Right lobe of liver (tissue), 4 donors: Measurements from ENCODE around the gene TEF.

Experiments used
- POLR2A ChIP-seq: fragments of 450-650 bp; IDR thresholded peaks from one replicate; pipeline ENCODE4 v1.6.1; 2017; ENCODE audit warnings: antibody characterized with exemption, mild to moderate bottlenecking
- TF ChIP-seq, protein P1 (sequence below), 4 donors: fragments of 200-600 bp in 3 of 4; fragments of 450-650 bp in 1 of 4; IDR thresholded peaks; one replicate each; pipeline versions ENCODE4 v1.5.1 to v1.8.0; 2016 to 2022; ENCODE audit warnings: antibody characterized with exemption in 4 of 4, mild to moderate bottlenecking in 2 of 4
- donor health status: DM: no; HTN: no; CAD: no.
- donor health status: DM: no; HTN: no; CAD: no.
- donor health status: DM: no; HTN: yes; CAD: no.

DNA sequence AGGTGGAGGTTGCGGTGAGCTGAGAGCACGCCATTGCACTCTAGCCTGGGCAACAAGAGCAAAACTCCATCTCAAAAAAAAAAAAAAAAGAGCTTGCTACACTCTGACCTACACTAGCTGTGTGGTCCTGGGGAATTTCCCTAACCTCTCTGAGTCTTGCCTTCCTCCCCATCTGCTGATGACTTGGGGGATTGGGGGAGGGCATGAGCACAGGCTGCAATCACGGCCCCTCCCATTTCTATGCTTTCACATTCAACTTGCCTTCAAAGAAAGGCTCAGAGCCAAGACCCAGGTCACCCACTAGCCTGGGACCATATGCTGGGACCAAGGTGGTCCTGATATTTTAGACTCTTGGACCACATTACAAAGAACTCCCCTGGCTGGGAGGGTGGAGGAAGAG is 39.8 kb upstream of the TEF start:
- TF ChIP-seq, protein P1, sequence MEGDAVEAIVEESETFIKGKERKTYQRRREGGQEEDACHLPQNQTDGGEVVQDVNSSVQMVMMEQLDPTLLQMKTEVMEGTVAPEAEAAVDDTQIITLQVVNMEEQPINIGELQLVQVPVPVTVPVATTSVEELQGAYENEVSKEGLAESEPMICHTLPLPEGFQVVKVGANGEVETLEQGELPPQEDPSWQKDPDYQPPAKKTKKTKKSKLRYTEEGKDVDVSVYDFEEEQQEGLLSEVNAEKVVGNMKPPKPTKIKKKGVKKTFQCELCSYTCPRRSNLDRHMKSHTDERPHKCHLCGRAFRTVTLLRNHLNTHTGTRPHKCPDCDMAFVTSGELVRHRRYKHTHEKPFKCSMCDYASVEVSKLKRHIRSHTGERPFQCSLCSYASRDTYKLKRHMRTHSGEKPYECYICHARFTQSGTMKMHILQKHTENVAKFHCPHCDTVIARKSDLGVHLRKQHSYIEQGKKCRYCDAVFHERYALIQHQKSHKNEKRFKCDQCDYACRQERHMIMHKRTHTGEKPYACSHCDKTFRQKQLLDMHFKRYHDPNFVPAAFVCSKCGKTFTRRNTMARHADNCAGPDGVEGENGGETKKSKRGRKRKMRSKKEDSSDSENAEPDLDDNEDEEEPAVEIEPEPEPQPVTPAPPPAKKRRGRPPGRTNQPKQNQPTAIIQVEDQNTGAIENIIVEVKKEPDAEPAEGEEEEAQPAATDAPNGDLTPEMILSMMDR (IDR thresholded peaks at IDR 0.05): no peak
- no peak for TF ChIP-seq POLR2A
